Muscle of arm (tissue), 12 donors: ENCODE results near the gene FAM168A. TPM values are rescaled to one million over a fixed set of nuclear protein-coding genes. Genes with fewer than 3 reads are reported as not detected.

Experiments
- DNase-seq: peaks from one replicate; pipeline ENCODE4 v3.0.0-alpha.2; 2013
- polyA plus RNA-seq, 12 donors: library from polyadenylated mRNA; unstranded; fragments of 120-200 nt; gene quantifications; one replicate each; pipeline ENCODE4 v1.2.1, GENCODE V29; 2013; ENCODE audit not compliant: insufficient read length in 12 of 12

The FAM168A gene
- polyA plus RNA-seq, 12 donors = 22.1 to 43.8 (median 27.8) TPM; not detected in 1

GRCh38 chr11:73402834-73403185 lies 195.1 kb downstream of the FAM168A start:
- DNase-seq = no peak

GRCh38 chr11:73401924-73402833 lies 195.7 kb downstream of the FAM168A start:
- no peak for DNase-seq

- no peak for DNase-seq
These were observed 196.5 kb downstream of the FAM168A start for GRCh38 chr11:73401217-73401923.

- DNase-seq = no peak
These were observed 197.6 kb downstream of the FAM168A start for GRCh38 chr11:73400293-73400692.

GRCh38 chr11:73399636-73400035 lies 198.3 kb downstream of the FAM168A start:
- DNase-seq = no peak

GRCh38 chr11:73399159-73399590 lies 198.7 kb downstream of the FAM168A start:
- no peak for DNase-seq

- DNase-seq = no peak
These were observed 199.2 kb downstream of the FAM168A start for GRCh38 chr11:73398721-73399120.

- no peak for DNase-seq
These were observed 199.8 kb downstream of the FAM168A start for GRCh38 chr11:73398132-73398526.

- no peak for DNase-seq
These were observed 200.3 kb downstream of the FAM168A start for GRCh38 chr11:73397468-73398131.

- no peak for DNase-seq
These were observed 200.9 kb downstream of the FAM168A start for GRCh38 chr11:73396985-73397384.

GRCh38 chr11:73396251-73396930 lies 201.5 kb downstream of the FAM168A start:
- DNase-seq = no peak

GRCh38 chr11:73395297-73396208 lies 202.4 kb downstream of the FAM168A start:
- DNase-seq = no peak

- no peak for DNase-seq
These were observed 203.3 kb downstream of the FAM168A start for GRCh38 chr11:73394416-73395296.

- DNase-seq = peak; percentile 75
These were observed 204.2 kb downstream of the FAM168A start for GRCh38 chr11:73393479-73394415.

- DNase-seq = no peak
These were observed 204.9 kb downstream of the FAM168A start for GRCh38 chr11:73393011-73393380.

- no peak for DNase-seq
These were observed 205.6 kb downstream of the FAM168A start for GRCh38 chr11:73392108-73393010.

- no peak for DNase-seq
These were observed 206.2 kb downstream of the FAM168A start for GRCh38 chr11:73391665-73392064.
